GM18505 (cell line): ENCODE results near the gene EXOC6B.
"Not testable (repeated sequence)": the region's sequence is repeated elsewhere in the genome, so short reads cannot be mapped to it uniquely, and the experiment has no call there.

Source experiments
- ATAC-seq: cut with Tn5 transposase; IDR thresholded peaks from one replicate; pipeline ENCODE4 v1.9.1; 2021; ENCODE audit not compliant: unreplicated experiment
- POLR2A ChIP-seq: IDR thresholded peaks from 4 replicates; pipeline ENCODE4 v1.6.1; 2011; ENCODE audit warnings: borderline replicate concordance; ENCODE audit not compliant: insufficient read depth, insufficient read length; ENCODE audit errors: extremely low read depth

EXOC6B gene

DNA sequence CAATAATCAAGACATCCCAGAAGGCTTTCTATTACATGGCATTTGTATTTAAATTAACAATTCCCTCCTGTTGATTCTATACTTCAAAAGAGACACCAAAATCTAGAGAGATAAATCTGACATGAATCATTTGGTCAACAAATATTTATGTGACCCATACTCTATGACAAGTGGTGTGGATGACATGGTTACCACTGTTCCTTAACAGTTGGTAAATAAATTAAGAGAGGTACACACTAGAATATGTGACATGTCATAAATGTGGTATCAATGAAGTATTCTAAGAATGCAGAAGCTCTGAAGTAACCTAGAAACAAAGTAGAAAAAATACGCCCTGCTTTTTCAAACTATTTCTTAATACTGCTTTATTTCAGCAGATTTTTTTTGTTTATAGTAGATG, 255.4 kb downstream of the EXOC6B start:
- ATAC-seq, result no peak
- no peak for TF ChIP-seq POLR2A

DNA sequence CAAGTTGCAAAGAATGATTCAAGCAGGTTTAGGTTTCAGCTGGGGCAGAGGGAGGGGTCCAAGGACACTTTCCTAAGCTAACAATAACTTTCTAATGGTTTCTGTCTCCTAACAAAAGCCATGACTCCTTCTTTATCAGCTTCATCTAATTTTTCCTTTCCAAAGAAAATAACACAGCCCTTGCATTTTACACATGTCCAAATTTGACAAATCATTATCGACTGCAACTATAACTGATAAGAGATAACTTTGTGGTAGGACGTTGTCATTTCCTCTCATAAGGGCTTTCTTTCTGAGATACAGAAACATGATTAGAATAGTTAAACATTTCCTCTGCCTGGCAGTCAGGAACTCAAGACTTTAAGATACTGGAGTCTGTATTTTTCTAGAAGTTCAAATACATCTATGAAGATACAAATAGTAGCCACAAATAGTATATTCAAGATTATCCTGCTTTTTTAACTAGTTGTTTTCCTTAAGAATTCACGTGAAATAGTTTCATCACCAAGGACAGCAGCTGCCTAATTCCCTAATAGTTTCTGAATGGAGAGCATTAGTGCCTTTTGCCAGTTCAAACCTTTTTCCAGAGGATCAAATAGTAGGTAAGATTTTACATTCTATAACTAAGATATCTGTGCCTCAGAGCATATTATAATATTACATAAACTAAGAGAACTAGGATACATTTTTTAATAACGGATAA, 263.2 kb downstream of the EXOC6B start:
- no peak for TF ChIP-seq POLR2A
- no peak for ATAC-seq

DNA sequence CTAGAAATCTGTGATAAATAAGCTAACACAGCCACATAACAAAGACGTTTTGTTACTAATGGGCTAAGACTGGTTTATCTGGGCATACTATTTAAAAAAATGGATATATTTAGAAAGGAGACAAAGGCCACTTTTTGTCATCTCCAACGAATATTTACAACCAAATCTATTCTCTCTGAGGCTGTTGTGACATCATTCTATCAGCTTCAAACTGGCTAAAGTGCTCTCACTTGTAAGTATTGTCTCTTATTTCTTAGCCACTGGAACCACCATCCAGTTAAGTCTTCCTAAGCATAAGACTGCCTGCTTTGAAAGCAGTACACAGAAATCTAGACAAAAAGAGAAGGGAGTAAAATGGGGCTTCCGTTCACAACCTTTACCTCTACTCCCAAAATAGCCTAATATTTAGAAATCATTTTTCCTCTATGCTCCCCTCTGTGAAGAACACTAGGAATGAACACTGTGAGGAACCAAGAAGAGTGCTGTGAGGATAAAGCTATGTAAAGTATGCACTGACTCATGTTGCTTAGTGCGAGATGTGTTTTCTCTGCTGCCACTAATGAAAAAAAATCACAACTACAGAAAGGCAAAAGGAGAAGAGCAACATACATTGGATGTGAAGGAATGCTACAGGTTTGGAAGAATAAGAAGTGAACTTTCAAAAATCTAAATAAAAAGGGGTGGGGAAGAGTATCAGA, 264.1 kb downstream of the EXOC6B start:
- TF ChIP-seq POLR2A, result no peak
- ATAC-seq, result no peak

DNA sequence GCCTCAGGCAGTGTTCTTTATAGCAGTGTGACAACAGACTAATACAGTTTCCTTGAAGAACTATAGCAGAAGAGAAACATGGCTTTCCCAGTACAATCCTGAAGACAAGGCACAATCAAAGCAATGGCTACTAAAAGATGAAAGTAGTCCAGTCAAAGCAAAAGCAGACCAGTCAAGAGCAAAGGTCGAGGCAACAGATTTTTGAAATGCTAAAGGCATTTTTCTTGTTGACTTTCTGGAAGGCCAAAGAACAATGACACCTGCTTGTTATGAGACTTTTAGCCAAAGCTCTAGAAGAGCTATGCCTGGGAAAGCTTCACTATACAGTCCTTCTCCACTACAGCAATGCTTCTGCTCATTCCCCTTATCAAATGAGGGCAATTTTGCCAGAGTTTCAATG, 269.9 kb downstream of the EXOC6B start:
- ATAC-seq, result no peak
- no peak for TF ChIP-seq POLR2A

DNA sequence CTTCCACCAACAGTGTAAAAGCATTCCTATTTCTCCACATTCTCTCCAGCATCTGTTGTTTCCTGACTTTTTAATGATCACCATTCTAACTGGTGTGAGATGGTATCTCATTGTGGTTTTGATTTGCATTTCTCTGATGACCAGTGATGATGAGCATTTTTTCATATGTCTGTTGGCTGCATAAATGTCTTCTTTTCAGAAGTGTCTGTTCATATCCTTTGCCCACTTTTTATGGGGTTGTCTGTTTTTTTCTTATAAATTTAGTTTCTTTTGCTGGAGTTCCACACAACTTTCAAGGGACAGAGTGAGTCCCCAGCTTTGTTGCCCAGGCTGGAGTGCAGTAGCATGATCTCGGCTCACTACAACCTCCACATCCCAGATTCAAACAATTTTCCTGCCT, 270.5 kb downstream of the EXOC6B start:
- not testable (repeated sequence) for ATAC-seq

DNA sequence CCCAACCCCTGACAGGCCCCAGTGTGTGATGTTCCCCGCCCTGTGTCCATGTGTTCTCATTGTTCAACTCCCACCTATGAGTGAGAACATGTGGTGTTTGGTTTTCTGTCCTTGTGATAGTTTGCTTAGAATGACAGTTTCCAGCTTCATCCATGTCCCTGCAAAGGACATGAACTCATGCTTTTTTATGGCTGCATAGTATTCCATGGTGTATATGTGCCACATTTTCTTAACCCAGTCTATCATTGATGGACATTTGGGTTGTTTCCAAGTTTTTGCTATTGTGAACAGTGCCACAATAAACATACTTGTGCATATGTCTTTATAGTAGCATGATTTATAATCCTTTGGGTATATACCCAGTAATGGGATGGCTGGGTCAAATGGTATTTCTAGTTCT, 270.9 kb downstream of the EXOC6B start:
- ATAC-seq, result not testable (repeated sequence)

DNA sequence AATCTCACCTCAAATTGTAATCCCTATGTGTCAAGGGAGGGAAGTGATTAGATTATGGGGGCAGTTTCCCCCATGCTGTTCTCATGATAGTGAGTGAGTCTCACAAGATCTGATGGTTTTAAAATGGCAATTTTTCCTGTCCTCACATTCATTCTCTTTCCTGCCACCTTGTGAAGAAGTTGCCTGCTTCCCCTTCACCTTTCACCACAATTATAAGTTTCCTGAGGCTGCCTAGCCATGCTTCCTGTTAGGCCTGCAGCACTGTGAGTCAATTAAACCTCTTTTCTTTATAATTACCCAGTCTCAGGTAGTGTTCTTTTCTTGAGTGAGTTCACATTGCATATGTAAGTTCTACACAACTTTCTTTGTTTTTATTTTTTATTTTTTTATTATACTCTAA, 271.5 kb downstream of the EXOC6B start:
- no peak for TF ChIP-seq POLR2A

DNA sequence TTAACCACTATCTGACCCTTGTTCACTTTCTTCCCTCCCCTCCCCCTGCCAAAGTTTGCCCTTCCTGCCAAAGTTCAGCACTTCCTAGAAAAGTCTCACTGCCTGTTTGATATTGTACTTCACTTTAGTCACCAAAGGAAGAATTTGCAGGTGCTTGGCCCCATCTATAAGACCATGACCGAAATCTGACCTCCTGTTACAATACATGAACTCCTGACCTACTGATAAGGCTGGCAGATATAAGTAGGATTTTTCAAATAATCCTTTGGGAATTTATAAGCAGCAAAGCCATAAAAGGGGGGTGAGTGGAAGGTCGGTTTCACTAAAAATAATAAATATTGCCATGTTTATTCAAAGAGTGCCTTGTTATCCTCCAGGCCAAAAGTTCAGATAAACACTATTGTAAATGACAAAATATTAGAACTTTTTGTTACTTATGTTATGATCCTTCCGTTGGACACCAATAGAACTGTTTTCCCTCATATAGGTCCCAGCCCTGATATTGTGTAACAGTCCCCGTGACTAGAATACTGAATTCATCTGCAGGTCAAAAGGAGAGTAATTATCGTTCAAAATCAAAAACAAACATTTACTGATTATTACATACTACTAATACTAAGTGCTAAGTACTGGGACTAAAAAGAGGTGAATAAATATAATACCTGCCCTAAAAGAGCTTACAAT, 277.6 kb downstream of the EXOC6B start:
- ATAC-seq, result no peak
- TF ChIP-seq POLR2A, result no peak

More for the DNA sequence above, 271.5 kb downstream of the EXOC6B start:
- no peak for ATAC-seq

DNA sequence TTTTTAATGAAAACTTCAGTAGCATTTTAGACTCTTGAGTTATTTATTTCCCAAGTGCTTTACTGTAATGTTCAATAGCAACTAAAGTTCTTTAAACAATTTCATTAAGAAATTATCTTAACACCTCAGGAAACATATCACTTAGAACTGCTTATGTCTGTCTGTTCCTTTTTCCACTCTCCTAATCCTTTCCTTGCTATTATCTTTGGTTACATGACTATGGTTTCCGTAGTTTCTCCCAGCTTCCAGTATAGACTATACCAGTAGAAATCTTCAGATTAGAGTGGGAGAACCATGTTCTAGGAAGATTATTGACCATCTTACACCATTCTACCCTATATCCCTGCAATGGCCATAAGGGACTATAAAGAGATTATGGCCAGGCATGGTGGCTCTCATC, 280.0 kb downstream of the EXOC6B start:
- ATAC-seq, result no peak

DNA sequence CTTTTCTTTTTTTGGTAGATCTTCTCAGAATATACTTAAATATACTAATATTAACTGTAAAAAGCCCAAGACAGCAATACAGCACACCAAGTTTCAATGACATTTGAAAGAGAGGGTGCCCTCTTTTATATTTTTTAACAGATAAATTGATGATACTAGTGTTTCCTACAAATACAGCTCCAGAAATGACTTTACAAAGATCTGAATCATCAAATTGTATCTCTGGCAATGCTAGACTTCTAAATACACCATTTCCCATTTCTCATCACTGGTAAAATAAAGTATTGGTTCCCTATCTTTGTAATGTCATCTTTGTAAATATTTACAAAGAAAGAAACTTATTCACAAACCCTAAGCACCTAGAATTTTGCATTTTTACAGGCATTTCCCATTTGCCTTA, 281.3 kb downstream of the EXOC6B start:
- no peak for ATAC-seq
- no peak for TF ChIP-seq POLR2A

More for the DNA sequence above, 280.0 kb downstream of the EXOC6B start:
- TF ChIP-seq POLR2A, result no peak

DNA sequence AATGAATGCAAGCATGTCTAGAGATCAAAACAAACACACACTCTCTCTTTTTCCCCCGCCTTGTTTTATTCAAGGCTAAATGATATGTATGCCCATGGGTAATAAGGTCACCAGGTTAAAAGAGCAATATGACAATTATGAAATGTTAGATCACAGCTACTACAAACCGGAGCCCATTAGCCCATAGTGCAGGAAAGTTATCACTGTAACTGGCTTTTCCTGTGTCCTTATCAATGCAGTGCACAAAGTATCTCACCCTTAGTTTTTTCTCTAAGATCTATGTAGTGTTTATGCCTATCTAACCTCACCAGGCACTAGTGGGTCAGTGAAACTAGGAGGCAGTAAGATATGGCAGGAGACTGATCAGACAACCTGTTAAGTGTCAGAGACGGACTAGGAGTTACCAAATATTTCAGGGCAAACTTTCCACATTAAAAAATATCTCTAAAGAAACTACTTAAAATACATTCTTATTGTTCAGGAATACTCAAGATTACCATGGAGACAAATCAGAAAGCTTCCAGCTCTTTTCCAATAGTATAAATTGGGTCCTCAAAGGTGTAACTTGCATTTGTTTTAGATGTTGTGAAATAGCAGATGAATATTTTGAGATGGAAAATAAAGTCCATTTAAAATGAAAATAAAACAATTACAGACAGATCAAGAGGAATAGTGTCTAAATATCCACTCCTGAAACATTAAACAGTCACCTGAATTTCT, 282.2 kb downstream of the EXOC6B start:
- no peak for TF ChIP-seq POLR2A
- ATAC-seq, result no peak

DNA sequence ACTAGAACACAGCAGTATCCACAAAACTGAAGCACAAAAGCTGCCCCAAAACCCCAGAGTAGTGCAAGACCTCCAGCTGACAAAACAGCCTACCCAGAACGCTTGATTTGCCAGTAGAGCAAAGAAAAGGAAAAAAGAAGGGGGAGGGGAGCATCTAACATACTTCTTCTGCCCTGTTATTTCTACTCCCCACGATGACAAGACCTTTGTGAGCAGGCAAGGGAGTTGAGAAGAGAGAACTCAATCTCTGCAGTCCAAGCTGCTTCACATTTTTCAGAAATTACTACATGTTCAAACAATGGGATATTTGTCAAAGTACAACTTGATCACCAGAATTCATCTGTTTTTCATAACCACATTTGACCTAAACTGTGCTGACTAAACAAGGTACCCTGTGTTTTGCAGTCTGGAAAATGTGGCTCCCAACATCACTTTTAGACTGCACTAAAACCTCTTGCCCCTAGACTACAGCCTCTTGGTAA, 286.7 kb downstream of the EXOC6B start:
- ATAC-seq, result no peak

DNA sequence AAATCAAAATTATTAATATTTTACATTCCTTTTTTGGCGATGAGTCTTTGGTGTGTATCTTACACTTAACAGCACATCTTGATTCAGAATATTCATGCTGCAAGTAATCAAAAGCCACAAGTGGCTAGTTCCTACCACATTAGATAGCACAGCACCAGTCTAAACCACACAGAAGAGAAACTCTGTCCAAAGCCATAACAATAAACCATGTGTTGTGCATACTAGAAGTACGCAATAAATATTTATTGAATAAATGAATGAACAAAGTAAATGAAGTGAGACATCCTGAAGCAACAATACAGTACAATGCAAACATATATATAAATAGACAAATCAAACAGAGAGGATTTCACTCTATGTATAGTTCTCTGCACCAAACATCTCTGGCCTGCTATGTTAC, 287.3 kb downstream of the EXOC6B start:
- ATAC-seq, result no peak

More for the DNA sequence above, 286.7 kb downstream of the EXOC6B start:
- TF ChIP-seq POLR2A, result no peak

DNA sequence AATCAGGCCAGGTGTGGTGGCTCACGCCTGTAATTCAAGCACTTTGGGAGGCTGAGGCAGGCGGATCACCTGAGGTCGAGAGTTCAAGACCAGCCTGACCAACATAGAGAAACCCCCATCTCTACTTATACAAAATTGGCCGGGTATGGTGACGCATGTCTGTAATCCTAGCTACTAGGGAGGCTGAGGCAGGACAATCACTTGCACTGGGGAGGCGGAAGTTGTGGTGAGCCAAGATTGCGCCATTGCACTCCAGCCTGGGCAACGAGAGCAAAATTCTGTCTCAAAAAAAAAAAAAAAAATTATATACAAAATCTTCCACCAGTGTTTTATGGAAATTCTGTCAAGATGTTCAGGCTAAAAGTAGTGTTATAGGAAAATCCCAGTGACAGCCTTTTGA, 290.2 kb downstream of the EXOC6B start:
- not testable (repeated sequence) for ATAC-seq

More for the DNA sequence above, 287.3 kb downstream of the EXOC6B start:
- TF ChIP-seq POLR2A, result no peak
